Activated CD4-positive, alpha-beta T cell treated with anti-CD3 and anti-CD28 coated beads, Interleukin-2, amount 50 U/mL, for 24 hours (primary cell): Measurements from ENCODE around the gene ARNT2.

Source experiments
- DNase-seq, 2 donors: peaks; one replicate each; pipeline ENCODE4 v3.0.0-alpha.2; 2020; ENCODE audit warnings: low read depth in 1 of 2, low spot score in 1 of 2

Gene ARNT2

GRCh38 chr15:80441041-80441440 is 36.9 kb downstream of the ARNT2 start:
- DNase-seq: no peak

DNA sequence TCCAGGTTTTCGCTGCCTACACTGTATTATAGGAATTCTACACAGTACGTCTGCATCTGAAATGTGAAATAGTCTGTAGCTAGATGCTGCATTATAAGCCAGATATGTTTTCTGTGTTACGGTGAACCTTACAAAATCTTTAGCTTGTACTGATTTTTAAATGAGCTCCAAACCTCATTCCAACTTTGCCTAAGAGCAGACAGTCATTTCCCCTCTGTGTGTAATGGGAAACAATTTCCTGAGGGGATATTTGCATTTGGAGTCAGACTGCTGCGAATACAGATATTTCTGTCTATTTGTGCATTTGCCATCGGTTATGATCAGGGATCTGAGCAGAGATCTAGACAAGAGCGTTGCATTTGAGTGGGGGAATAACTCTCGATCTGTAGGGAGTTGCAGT is 37.5 kb downstream of the ARNT2 start:
- DNase-seq: no peak

DNA sequence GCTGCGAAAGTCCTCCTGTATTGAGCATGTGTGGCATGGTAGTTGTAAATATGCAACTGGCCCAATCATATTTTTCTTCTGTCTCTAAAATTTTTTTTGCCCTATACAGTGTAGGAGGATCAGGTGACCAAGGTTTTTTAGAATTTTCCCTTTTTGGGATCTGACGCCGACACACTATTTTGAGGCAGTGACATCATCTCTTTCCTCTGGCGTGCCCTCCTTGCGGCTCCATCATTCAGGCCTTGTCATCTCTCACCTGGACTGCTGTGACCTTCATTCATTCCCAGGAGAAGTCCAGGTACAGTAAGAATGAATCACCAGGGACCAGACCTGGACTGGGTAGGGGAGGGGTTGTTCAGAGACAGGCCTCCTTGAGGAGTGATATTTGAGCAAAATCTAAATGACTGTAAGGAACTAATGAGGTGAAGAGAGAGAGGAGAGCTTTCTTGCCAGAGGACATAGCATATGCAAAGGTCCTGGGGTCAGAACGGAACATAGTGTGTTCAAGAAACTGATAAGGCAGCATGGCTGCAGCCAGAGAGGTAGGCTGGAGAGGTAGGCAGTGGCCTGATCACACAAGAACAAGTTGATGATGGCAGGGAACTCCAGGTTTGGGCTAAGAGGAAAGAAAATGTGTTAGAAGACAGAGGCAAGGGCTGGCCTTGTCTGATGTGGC is 38.7 kb downstream of the ARNT2 start:
- no peak for DNase-seq

GRCh38 chr15:80444680-80445251 is 40.6 kb downstream of the ARNT2 start:
- DNase-seq: no peak

DNA sequence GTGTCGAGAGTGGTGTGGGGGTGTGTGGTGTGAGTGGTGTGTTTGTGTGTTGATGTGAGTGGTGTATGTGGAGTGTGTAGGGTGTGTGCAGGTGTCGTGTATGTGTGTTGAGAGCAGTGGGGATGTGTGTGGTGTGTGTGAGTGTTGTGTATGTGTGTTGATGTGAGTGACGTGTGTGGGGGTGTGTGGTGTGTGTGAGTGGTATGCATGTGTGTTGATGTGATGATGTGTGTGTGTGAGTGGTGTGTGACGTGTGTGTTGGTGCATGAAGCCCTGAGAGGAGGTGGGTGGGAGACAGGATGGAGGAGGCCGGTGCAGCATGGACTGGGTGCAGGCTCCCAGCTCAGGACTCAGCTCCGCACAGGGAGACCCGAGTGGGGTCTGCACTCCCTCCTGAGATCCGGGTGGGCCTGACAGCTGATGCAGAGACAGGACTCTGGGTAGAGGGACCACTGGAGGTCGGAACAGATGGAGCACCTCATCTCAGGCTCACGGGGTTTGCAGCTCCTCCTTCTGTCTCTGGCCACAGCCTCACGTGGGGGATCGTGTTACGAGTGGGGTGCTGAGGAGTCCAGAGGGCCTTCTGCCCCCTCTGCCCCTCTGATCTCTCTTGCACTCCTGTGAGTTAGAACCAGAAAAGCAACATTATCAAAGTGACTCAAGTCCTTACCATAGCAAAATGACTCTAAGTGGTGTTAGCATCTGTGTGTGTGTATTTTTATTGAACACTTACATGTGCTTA is 41.3 kb downstream of the ARNT2 start:
- no peak for DNase-seq

DNA sequence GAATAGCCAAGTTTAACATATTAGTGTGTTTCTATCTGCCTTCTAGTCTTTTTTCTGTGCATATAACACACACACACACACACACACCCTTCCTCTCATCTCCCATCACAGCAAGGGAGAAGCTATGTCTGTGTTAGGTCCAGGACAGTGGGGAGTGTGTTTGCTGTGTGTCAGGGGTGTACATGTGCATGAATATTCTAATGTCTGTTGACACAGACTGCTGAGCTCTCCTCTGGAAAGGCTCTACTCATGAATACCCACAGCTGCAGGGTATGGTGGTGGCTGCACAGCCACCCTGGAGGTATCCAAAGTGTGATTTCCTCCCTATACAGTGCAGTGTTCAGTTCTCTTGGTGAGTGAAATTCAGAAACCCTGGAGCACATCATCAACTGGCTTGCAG is 42.9 kb downstream of the ARNT2 start:
- no peak for DNase-seq

DNA sequence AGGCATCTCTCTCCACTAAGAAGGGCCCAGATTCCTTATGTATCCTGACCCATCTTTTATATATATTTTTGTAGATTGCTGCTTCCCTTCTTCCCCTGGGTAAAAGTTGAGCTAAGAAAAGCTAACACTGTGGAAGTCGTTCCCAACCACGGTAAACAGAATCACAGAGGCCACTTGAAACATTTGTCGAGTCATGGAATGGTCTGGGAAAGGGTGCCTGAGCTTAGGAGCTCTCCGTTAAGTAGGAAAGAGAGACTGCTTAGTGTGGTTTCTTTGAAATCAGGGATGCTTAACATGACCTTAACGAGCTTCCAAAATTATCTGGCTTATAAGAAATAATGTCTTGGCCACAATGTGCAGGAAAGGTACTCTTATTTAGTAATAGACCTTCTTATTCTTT is 45.6 kb downstream of the ARNT2 start:
- DNase-seq: no peak

DNA sequence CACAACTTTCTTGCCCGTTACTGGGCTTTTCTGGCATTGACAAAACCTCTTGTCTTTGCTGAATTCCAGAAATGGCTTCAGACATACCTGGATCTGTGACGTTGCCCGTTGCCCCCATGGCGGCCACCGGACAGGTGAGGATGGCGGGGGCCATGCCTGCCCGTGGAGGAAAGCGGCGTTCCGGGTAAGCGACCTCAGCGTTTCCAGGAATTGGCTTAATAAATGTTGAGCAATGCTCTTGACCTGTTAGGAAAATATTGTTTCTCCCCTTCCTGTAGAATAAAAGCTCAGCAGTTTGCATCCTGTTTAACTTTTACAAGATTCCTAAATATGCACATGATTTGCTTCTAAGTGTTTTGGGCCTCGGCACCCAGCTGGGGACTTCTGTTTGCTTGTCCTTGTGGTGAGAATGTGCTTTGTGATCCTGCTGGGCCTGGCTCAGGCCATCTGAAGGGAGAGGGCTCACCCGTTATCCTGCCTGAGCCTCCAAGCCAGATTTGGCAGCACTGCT is 46.7 kb downstream of the ARNT2 start:
- DNase-seq: no peak

GRCh38 chr15:80452166-80452565 is 48.0 kb downstream of the ARNT2 start:
- no peak for DNase-seq

GRCh38 chr15:80455051-80455648 is 51.0 kb downstream of the ARNT2 start:
- DNase-seq: no peak

DNA sequence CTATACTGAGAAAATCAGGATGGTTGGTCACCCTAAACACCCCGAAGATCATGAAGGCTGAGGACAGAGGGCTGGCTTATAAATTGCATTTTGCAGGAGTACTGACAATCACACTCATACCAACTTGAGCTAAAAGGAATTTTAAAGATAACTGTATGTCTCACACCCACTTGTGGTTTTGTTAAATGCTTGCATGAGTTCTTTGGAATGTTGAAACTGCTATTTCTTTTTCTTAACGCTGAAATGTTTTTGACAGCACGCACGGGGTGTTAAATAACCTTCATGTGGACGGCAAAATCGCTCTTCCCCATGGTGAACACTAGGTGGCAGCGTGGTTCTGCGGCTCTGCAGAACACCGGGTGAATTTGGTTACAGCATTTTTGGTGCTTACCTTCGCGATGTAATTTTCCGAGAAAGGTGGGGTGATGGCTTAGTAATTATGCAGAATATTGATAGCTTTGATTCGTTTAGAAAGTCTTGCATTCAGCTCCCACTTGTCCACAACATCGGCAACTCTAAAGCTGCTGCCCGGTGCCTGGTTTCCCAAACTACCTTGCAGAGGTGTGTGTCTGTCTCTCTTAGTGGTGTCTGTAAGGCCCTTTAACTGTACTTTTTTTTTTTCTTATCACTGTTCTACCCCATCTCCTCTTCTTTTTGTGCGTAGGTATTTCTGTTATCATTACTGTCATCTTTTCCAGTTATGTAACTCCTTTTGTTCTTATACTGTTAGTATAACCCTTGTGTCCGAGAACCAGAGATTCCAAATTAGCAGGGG is 51.7 kb downstream of the ARNT2 start:
- DNase-seq: peak; percentile 4 to 42

- DNase-seq: no peak
These were observed 52.6 kb downstream of the ARNT2 start for GRCh38 chr15:80456517-80457492.

- no peak for DNase-seq
These were observed 53.7 kb downstream of the ARNT2 start for GRCh38 chr15:80457896-80458295.

DNA sequence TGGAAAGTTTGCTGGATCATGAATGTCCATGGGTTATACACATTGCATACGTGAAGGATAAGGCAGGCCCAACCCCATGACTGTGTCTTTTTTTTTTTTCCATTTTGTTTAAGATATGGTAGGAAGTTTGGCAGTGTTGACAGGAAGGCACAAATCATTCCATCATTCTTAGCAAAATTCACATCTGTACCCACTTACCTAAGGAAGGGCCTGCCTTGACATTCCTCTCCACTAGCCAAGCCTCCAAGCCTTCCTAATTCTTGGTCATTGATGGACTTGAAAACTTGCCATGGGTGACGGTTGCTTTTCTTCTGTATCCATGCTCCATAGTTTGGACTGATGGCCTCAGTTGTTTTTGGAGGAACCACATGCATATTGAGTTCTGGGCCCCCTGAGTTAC is 54.4 kb downstream of the ARNT2 start:
- DNase-seq: no peak

DNA sequence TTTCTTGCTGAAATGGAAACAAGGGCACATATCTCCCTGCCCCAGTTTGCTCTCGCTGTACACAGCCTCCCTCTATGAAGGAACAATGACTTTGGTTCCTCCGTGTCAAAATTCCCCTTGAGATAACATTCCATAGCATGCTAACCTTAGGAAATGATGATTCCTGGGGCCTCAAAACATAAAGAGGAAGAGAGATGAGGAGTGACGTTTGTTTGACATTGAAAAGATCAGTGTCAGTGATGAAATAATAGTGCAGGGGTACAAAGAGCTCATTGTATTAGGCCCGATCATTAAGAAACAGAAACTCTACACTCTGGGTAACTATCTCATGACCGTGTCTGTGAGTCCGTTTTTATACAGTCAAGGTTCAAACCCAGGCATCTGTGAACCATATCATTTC is 55.2 kb downstream of the ARNT2 start:
- DNase-seq: no peak

DNA sequence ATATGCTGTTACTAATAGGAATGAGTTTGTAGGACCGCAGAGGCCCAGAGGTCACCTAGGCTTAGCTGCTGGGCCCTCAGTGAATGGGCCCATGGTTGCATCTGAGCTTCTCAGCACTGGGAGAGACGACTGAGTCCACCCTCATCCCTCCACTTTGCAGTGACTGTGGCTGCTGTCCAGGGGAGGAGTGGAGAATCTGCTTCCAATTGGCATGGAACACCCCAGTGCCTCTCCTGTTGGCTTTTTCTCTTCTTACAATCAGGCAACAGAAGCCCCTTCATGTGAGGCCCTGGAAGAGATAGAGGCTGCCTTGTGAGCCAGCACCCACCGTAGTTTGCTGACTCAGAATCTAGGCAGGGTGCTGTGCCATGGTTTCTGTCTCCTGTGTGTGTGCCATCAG is 55.6 kb downstream of the ARNT2 start:
- DNase-seq: no peak

DNA sequence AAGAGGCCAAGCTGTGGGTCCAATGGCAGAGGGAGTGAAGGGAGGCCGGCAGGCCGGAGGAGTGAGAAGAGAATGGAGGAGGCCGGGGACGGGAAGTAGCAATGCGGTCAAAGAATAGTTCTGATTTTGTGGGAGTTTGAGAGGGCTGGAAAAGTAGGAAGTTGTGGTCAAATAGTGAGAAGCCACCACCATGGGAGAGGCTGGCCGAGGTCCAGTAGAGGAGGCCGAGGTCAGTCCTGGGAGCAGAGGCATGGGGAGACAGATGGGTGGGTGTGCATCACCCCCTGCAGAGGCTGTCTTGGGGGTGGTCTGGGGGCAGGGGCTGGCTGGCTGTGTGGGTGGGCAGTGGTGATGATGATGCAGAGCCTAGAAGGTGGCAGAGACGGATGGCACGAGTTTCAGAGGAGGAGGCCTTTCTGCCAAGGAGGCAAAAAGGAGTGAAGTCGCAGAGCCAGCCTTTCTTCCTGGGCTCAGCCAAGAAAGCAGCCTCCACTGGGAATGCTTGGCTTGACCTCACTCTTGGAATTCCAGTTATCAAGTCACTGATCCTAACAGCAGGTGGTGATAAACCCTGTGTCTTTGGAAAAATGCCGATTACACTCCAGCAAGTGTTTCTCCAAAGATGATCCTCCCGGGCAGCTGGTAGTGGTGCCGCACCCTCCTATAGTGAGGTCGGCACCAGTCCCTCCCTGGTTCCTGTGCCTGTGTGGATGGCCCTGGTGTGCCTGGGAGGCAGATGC is 57.3 kb downstream of the ARNT2 start:
- no peak for DNase-seq

DNA sequence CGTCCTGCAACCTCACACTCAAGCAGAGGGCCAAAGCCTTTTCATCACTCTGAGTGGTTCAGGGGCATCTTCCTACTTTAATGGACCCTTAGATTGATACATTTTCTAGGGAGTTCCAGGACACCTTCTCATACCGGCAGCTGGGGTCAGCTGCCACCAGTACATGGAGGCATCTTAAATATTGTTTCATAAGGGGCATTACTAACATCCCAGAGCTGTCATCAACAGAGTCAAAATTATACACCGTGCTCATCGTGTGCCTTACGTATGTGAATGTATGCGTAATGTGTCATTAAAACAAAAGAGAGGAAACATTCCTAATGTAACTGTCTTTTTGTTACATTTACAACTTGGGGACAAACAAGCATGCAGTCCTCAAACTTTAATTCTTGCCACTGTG is 57.9 kb downstream of the ARNT2 start:
- DNase-seq: no peak

DNA sequence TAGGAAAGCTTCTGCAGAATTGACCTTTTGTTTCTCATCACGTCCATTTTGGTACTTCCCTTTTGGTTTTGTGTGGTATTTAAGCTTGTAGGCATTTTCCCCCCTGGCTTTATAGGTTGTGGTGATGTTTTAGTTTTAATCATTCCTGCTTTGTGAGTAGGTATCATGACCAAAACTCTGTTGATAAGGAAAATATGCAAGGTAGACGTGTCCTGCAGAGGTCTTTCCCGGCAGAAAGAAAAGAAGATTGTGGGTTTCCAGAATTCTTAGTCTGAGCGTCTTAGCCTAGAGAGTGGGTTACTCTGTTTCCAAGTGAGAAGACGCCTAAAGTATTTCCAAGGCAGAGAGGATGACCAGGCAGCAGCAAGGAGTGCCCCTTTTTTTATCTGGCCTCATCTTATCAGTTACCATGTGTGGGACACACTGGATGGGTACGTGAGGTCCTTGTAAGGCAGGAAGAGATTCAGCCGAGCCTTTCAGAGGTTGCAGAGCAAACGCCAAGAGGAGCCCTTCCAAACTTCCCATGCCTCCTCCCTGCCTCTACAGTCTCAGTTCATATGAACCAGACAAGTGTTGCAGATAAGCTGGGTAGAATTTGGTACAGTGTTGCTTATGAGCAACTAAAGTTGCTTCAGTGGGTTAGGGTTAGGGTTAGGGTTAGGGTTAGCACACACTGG is 58.8 kb downstream of the ARNT2 start:
- DNase-seq: no peak
